Mesodermal cell (in vitro differentiated cells): ENCODE data around the gene NDFIP1.
A peak's percentile ranks its signal among the peaks of the same experiment; 100 is the strongest.

ENCODE experiments used
- H3K27ac ChIP-seq: 2 replicates; pipeline ENCODE4 v1.7.0; 2013; ENCODE audit warnings: mild to moderate bottlenecking, low read depth, low read length, moderate library complexity; ENCODE audit not compliant: severe bottlenecking
- H3K36me3 ChIP-seq: 2 replicates; pipeline ENCODE4 v1.7.1; 2013; ENCODE audit warnings: mild to moderate bottlenecking, low read length, moderate library complexity; ENCODE audit not compliant: control insufficient read depth, insufficient read depth
- H3K4me1 ChIP-seq: one replicate; pipeline ENCODE4 v1.7.1; 2013; ENCODE audit warnings: mild to moderate bottlenecking, low read length; ENCODE audit not compliant: insufficient read depth, control insufficient read depth, poor library complexity, severe bottlenecking
- H3K4me3 ChIP-seq: 2 replicates; pipeline ENCODE4 v1.7.0; 2013; ENCODE audit warnings: low read length, control low read depth, mild to moderate bottlenecking; ENCODE audit not compliant: insufficient read depth, poor library complexity, severe bottlenecking; ENCODE audit errors: extremely low read depth
- H3K9me3 ChIP-seq: 2 replicates; pipeline ENCODE4 v1.7.1; 2013; ENCODE audit warnings: mild to moderate bottlenecking, low read length, moderate library complexity; ENCODE audit not compliant: control insufficient read depth
- WGBS, 2 experiments: methylation state at CpG; one replicate each; pipeline ENCODE4 v1.1.5; 2013; ENCODE audit warnings: missing lambda C conversion rate in 2 of 2; ENCODE audit not compliant: insufficient coverage in 2 of 2; 5-methylcytosine and 5-hydroxymethylcytosine counted together

Gene NDFIP1

GRCh38 chr5:142107036-142107735 lies 1.4 kb upstream of the NDFIP1 start:
- H3K4me1 ChIP-seq, result no peaks in the 10 kb centered on the region
- WGBS, 2 experiments, result 100% methylated on average over 1 of the region's 2 CpGs; no CpG with 5 or more reads in 1 of the 2 experiments
- H3K9me3 ChIP-seq, result no peaks in the 10 kb centered on the region
- no peak overlapping the region for H3K4me3 ChIP-seq
- no peaks in the 10 kb centered on the region for H3K36me3 ChIP-seq
- no peak overlapping the region for H3K27ac ChIP-seq

GRCh38 chr5:142107736-142108431 lies 695 bp upstream of the NDFIP1 start:
- 65 to 72% methylated on average over 8 to 9 of the region's 11 CpGs for WGBS, 2 experiments

GRCh38 chr5:142109331-142110045 lies 909 bp downstream of the NDFIP1 start:
- no peaks in the 10 kb centered on the region for H3K9me3 ChIP-seq
- peak overlapping the region; percentile 78 for H3K27ac ChIP-seq
- no peaks in the 10 kb centered on the region for H3K36me3 ChIP-seq
- peak overlapping the region; percentile 83 for H3K4me3 ChIP-seq
- 1 to 2% methylated on average over 10 to 15 of the region's 21 CpGs for WGBS, 2 experiments
- no peaks in the 10 kb centered on the region for H3K4me1 ChIP-seq

More at GRCh38 chr5:142107736-142108431, 695 bp upstream of the NDFIP1 start:
- no peak overlapping the region for H3K27ac ChIP-seq
- H3K9me3 ChIP-seq, result no peaks in the 10 kb centered on the region
- H3K4me1 ChIP-seq, result no peaks in the 10 kb centered on the region
- peak overlapping the region; percentile 83 for H3K4me3 ChIP-seq
- H3K36me3 ChIP-seq, result no peaks in the 10 kb centered on the region

GRCh38 chr5:142110046-142110531 lies 1.5 kb downstream of the NDFIP1 start:
- no peaks in the 10 kb centered on the region for H3K9me3 ChIP-seq
- H3K4me1 ChIP-seq, result no peaks in the 10 kb centered on the region
- no peaks in the 10 kb centered on the region for H3K36me3 ChIP-seq
- 19 to 29% methylated on average over 8 of the region's 9 CpGs for WGBS, 2 experiments
- peak overlapping the region; percentile 83 for H3K4me3 ChIP-seq
- H3K27ac ChIP-seq, result no peak overlapping the region

GRCh38 chr5:142110988-142111687 lies 2.6 kb downstream of the NDFIP1 start:
- Histone ChIP-seq H3K9me3 (no peaks in the 10 kb centered on the region), H3K4me1 (no peaks in the 10 kb centered on the region), H3K27ac (no peak overlapping the region), H3K4me3 (no peak overlapping the region), H3K36me3 (no peaks in the 10 kb centered on the region)
- 100% methylated on average over 1 to 3 of the region's 6 CpGs for WGBS, 2 experiments

- H3K27ac ChIP-seq, result no peak overlapping the region
- no peaks in the 10 kb centered on the region for H3K9me3 ChIP-seq
- 83 to 100% methylated on average over 1 of the region's 1 CpG for WGBS, 2 experiments
- H3K4me1 ChIP-seq, result no peaks in the 10 kb centered on the region
- H3K4me3 ChIP-seq, result no peak overlapping the region
- H3K36me3 ChIP-seq, result peaks cover 10% of the 10 kb centered on the region
Observed at GRCh38 chr5:142114687-142115086, 6.1 kb downstream of the NDFIP1 start.

- WGBS, 2 experiments, result 100% methylated on average over 1 of the region's 4 CpGs
- Histone ChIP-seq H3K36me3 (peaks cover 14% of the 10 kb centered on the region), H3K27ac (no peak overlapping the region), H3K4me3 (no peak overlapping the region), H3K9me3 (no peaks in the 10 kb centered on the region), H3K4me1 (no peaks in the 10 kb centered on the region)
Observed at GRCh38 chr5:142115937-142116614, 7.5 kb downstream of the NDFIP1 start.

GRCh38 chr5:142117579-142118151 lies 9.1 kb downstream of the NDFIP1 start:
- H3K4me1 ChIP-seq, result no peaks in the 10 kb centered on the region
- peaks cover 24% of the 10 kb centered on the region for H3K36me3 ChIP-seq
- no peak overlapping the region for H3K27ac ChIP-seq
- no peaks in the 10 kb centered on the region for H3K9me3 ChIP-seq
- no peak overlapping the region for H3K4me3 ChIP-seq
- 95 to 100% methylated on average over 1 to 4 of the region's 5 CpGs for WGBS, 2 experiments

- H3K9me3 ChIP-seq, result no peaks in the 10 kb centered on the region
- H3K27ac ChIP-seq, result no peak overlapping the region
- H3K4me1 ChIP-seq, result no peaks in the 10 kb centered on the region
- H3K36me3 ChIP-seq, result peaks cover 24% of the 10 kb centered on the region
- 100% methylated on average over 1 of the region's 3 CpGs for WGBS, 2 experiments
- H3K4me3 ChIP-seq, result no peak overlapping the region
Observed at GRCh38 chr5:142118155-142118686, 9.6 kb downstream of the NDFIP1 start.
